GM18508 (cell line): ENCODE measurements around the gene ANKHD1.
A peak's percentile ranks its signal among the peaks of the same experiment; 100 is the strongest.

Source experiments
- ATAC-seq: cut with Tn5 transposase; IDR thresholded peaks from one replicate; pipeline ENCODE4 v1.9.1; 2021; ENCODE audit warnings: moderate number of reproducible peaks; ENCODE audit not compliant: insufficient read depth, unreplicated experiment

Gene ANKHD1

GRCh38 chr5:140372971-140373487, 28.6 kb upstream of the ANKHD1 start:
- no peak for ATAC-seq

DNA sequence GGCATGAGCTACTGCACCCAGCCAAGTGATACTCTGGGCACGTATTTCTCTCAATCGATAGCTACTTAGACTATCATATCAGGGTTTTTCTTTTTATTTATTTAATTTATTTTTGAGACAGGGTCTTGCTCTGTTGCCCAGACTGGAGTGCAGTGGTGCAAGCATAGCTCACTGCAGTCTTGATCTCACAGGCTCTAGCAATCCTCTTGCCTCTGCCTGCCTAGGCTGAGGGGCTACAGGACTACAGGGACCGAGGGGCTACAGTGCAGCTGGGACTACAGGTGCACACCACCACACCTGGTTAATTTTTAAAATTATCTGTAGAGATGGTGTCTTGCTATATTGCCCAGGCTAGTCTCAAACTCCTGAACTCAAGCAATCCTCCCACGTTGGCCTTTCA, 20.3 kb upstream of the ANKHD1 start:
- no peak for ATAC-seq

DNA sequence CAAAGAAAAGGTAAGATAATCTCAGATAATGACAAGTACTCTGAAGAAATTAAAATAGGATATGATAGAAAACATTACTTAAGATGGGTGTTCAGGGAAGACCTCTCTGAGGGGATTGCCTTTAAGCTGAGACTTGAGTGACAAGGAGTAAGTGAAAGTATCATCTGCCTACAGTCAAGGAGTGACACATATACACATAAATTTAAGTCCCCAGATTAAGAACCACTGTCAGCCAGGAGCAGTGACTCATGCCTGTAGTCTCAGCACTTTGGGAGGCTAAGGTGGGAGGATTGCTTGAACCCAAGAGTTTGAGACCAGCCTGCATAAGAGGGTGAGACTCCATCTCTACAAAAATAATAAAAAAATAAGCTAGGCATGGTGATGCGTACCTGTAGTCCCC, 19.7 kb upstream of the ANKHD1 start:
- ATAC-seq, result no peak

- ATAC-seq, result no peak
Measured at GRCh38 chr5:140382866-140383265, 18.8 kb upstream of the ANKHD1 start.

- ATAC-seq, result no peak
Measured at GRCh38 chr5:140383300-140383699, 18.3 kb upstream of the ANKHD1 start.

DNA sequence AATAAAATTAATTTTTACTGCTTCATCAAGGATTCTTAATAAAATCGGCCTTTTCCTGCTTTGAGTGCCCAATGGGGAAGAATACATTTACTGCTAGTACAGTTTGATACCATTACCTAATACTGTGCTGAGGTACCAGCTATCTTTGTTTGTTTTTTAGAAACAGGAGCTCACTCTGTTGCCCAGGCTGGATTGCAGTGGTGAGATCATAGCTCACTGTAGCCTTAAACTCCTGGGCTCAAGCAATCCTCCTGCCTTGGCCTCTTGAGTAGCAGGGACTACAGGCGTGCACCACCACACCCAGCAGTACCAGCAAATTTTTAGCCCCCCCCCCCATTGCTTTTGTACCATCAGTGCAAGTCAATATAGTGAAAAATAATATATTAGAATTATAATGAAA, 13.6 kb upstream of the ANKHD1 start:
- no peak for ATAC-seq

DNA sequence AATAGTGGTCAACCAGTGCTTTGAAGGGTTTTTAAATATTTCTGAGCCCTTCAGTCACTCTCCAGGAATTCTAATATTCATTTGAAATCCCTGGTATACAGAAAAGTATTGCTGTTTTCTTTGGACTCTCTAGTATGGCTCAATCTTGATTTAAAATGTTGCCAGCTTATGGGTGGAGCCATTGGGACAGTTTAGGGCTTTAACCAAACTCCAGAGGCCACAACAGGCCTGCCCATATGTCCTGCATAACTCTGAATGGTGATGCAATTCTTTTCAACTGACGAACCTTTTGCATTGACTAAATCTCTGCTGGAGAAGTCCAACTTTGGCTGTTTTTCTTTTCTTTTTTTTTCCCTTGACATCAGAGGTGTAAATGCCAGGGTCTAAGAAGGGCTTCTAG, 10.3 kb upstream of the ANKHD1 start:
- no peak for ATAC-seq

DNA sequence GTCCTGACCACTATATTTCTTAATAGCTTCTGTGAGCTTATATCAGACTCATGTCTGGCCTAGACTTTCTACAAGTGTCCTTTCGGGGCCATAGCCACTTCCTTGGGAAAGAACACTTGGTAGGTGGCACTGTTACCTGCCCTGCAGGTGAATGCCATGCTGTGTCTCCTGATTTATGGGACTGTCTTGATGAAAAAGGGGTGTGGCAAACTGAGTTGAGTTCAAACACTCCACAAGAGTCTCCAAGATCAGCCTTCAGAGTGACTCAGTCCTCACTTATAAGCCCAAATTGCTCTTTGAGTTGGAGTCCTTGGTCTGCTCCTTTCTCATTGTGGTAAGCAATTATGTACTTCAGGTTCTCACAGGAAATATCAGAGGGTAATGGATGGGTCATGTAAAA, 9.9 kb upstream of the ANKHD1 start:
- ATAC-seq, result no peak

- ATAC-seq, result no peak
Measured at GRCh38 chr5:140393738-140394137, 7.9 kb upstream of the ANKHD1 start.

DNA sequence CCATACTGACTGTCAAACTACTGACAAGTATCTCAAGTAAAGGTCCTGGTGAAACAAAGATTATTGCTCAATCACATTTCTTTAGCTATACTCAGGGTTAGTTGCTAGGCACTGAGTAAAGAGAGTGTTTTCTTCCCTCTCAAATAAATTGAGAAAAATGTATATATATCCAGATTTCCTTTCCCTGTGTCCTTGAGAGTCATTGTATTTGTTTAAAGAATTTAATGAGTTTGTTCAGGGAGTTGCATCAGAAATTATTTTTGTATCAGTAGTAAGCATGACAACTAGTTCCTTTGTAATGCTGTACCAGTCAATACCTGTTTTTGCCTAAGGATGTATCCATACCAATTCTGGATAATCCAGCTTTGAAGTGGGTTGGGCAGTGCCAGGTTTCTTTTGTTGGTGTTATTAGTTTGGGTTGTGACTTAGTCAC, 3.2 kb upstream of the ANKHD1 start:
- ATAC-seq, result no peak

GRCh38 chr5:140399979-140400729, 1.5 kb upstream of the ANKHD1 start:
- ATAC-seq, result no peak

- peak; percentile 59 for ATAC-seq
Measured at GRCh38 chr5:140400730-140401361, 787 bp upstream of the ANKHD1 start.

DNA sequence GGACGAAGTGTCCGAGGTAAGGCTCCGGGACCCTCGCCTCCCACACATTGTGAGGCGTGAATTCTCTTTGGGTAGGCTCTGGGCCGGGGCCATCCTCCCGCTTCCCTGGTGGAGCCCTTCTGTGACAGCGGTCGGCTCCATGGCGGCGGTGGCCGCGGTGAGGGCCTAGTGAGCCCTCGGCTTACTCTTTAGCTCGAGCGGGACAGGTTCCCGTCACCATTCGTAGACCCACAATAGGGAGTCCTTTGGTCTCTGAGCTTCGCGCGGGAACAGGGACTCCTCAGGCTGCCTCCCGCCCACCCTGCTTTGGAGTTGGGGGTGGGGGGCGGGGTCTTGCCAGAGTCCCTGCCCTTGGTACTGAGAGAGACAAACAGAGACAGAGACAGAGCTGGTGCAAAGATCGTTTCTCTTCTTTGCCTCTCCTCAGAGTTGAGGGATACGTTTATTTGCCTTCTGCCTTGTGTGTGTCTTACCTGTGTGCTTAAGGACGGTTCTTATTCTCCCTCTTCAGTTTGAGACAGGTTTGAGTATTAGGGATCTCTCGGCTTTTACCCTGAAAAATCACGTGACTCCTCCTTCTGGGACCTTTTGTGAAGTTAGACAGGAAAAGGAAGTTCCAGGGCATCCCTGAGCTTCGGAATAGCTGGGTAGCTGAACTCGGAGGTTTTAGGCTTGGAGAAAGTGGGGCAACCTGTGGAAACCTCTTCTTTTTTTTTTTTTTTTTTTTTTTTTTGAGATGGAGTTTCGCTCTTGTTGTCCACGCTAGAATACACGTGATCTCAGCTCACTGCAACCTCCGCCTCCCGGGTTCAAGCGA, 833 bp downstream of the ANKHD1 start:
- no peak for ATAC-seq

GRCh38 chr5:140403613-140404012, 2.0 kb downstream of the ANKHD1 start:
- no peak for ATAC-seq

DNA sequence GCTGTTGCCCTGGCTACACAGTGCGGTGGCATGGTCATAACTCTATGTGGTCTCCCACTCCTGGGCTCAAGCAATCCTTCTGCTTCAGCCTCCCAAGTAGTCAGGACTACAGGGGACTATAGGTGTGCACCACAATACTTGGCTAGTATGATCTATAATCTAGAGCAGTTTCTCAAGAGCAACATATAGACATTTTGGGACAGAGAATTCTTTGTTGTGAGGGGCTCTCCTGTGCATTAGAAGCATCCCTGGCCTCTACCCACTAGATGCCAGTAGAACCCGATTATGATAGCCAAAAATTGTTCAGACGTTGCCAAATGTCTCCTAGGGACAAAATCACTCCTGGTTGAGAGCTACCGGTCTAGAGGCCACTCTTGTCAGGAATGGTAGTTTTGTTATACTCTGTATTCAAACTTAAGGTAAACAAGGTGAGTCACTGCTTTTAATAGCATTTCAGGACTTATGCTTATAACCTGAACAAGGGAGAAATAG, 7.2 kb downstream of the ANKHD1 start:
- ATAC-seq, result no peak

GRCh38 chr5:140413230-140413629, 11.6 kb downstream of the ANKHD1 start:
- ATAC-seq, result no peak

DNA sequence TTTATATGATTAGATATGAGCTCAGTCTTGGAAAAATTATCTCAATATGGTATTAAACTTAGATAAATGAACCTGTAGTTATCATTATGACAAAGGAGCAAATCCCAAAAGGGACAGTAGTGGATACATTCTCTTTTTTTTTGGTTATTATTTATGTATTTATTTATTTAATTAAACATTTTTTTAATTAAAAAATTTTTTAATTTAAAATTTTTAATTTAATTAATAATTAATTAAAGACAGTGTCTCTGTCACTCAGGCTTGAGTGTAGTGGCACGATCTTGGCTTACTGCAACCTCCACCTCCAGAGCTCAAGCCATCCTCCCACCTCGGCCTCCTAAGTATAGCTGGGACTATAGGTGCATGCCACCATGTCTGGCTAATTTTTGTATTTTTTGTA, 15.6 kb downstream of the ANKHD1 start:
- ATAC-seq, result no peak

DNA sequence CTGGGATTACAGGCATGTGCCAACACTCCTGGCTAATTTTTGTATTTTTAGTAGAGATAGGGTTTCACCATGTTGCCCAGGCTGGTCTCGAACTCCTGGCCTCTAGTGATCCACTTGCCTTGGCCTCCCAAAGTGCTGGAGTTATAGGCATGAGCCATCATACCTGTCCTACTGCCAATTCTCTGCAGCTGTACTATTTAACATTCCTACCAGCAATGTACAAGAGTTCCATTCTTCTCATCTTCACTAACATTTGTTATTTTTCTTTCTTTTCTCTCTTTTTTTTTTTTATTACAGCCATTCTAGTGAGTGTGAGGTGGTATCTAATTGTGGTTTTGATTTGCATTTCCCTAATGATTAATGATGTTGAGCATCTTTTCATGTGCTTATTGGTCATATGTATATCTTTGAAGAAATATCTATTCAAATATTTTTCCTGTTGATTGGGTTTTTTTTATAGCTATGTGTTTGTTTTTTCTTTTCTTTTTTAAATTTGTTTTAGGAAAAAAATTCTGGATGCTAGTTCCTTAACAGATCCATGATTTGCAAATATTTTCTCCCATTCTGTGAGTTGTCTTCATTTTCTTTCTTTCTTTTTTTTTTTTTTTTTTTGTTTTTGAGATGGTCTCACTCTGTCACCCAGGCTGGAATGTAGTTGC, 17.4 kb downstream of the ANKHD1 start:
- ATAC-seq, result no peak

- ATAC-seq, result no peak
Measured at GRCh38 chr5:140420226-140420570, 18.6 kb downstream of the ANKHD1 start.

DNA sequence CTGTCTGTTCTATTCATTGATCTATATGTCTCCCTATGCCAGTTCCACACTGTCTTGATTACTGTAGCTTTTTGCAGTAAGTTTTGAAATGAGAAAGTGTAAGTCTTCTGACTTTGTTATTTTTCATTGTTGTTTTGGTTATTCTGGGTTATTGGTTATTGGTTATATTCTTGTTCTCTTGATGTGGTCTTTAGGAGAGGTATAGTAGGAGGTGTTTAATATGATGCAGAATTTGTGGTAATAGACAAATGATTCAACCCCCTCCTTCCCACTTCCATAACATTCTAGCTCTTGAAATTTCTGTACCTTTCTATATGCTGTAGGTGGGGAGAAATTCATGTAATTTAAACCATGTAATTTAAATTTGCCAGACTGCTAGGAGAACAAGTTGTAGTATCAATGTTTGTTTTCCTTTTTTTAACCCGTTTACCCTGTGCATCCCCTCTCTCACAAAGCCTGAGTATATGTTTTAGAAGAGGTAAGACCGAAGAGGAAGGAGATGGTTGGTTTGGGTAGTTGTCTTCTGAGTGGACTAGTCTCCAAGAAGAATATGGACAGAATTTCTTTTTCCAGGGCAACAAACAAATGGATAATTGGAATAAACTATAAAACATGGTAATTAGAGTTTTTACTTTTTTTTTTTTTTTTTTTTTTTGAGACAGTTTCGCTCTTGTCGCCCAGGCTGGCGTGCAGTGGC, 19.2 kb downstream of the ANKHD1 start:
- no peak for ATAC-seq
